Testis (tissue), 2 donors: Measurements from ENCODE around the gene PHYKPL.

Experiments used
- CTCF ChIP-seq, 3 experiments: fragments of 450-650 bp in 2 of 3; fragments of 200-600 bp in 1 of 3; sonication (generic) in 1 of 3; IDR thresholded peaks; one replicate each; pipeline ENCODE4 v1.5.1; 2016 to 2019; ENCODE audit warnings: antibody characterized with exemption in 3 of 3, mild to moderate bottlenecking in 2 of 3, moderate library complexity in 1 of 3
- POLR2A ChIP-seq: fragments of 450-650 bp; IDR thresholded peaks from one replicate; pipeline ENCODE4 v1.6.1; 2017; ENCODE audit warnings: antibody characterized with exemption, mild to moderate bottlenecking, moderate library complexity

DNA sequence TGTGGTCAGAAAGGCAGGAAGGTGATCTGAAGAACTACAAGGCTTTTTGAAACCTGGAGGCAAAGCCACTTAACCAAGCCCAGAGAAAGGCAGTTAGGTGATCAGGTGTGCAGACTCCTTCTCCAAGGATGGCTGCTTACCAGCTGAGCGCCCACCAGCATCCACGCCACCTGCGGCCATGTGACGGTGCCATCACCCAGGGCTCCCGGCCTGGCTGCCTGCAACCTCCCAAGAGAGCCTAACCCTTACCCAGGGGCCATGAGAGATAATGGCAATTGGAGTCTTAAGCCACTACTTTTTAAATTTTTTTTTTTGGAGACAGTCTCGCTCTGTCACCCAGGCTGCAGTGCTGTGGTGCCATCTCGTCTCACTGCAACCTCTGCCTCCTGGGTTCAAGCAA is 33.1 kb upstream of the PHYKPL start:
- TF ChIP-seq POLR2A (no peak), CTCF (IDR thresholded peaks at IDR 0.05) (no peak)
